HepG2 (cell line): Measurements from ENCODE around the gene TULP3.

Experiments used
- ISX ChIP-seq: sonication (generic); formaldehyde crosslinking; conservative IDR thresholded peaks from 2 replicates; pipeline ENCODE4 v1.5.0; 2020; ENCODE audit warnings: missing genetic modification reagents
- ZNF563 ChIP-seq: sonication (generic); formaldehyde crosslinking; IDR thresholded peaks from 2 replicates; pipeline ENCODE4 v1.8.0; 2022; ENCODE audit warnings: mild to moderate bottlenecking, moderate library complexity, missing genetic modification reagents

GRCh38 chr12:2856051-2856450, 34.6 kb upstream of the TULP3 start:
- TF ChIP-seq ZNF563 (CRISPR knock-in tag), result no peak
- TF ChIP-seq ISX (CRISPR knock-in tag), result no peak
